Measurements from ENCODE around the gene PCDHB9. TPM values are rescaled to one million over a fixed set of nuclear protein-coding genes. Genes with fewer than 3 reads are reported as not detected.
"Not testable (repeated sequence)": the region's sequence is repeated elsewhere in the genome, so short reads cannot be mapped to it uniquely, and the experiment has no call there.

The PCDHB9 gene
- total RNA-seq, 2 donors from 2014 or later = 0.34 to 0.61 TPM

DNA sequence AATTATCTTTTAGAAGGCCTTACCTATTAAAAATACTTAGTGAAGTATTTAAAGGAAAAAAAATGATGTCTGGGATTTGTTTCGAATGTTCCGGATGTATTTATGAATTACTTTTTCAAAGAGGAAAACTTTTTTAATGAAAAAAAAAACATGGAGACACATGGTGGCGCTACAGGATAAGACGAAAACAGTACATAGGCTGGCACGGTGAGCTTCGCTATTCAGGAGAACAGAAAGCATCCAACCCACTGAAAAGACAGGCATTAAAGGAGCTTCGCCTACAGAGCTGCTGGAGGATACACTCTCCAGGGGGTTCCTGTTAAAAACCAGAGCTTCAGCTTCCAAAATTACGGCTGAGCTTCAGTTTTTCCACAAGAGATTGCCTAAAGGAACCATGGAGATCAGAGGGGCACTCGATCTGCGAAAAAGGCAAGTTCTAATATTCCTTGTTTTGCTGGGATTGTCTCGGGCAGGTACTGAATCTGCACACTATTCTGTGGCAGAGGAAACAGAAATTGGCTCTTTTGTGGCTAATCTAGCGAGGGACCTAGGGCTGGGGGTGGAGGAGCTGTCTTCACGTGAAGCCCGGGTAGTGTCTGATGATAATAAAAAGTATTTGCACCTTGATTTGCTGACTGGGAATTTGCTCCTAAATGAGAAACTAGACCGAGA is 36.3 kb downstream of the PCDHB9 start, which contains the start of gene PCDHB14:
PCDHB14 (plus strand) TSS at position 232 of the 672 bp plus-strand sequence; CDS start at position 395, 163 bp downstream.
- intact Hi-C loops (cut with DNase I, micrococcal nuclease) = no loop called here
- DNase-seq = no peak
- no peak for ATAC-seq

DNA sequence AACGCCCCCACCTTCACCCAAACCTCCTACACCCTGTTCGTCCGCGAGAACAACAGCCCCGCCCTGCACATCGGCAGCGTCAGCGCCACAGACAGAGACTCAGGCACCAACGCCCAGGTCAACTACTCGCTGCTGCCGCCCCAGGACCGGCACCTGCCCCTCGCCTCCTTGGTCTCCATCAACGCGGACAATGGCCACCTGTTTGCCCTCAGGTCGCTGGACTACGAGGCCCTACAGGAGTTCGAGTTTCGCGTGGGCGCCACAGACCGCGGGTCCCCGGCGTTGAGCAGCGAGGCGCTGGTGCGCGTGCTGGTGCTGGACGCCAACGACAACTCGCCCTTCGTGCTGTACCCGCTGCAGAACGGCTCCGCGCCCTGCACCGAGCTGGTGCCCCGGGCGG is 37.9 kb downstream of the PCDHB9 start:
- ATAC-seq; intact Hi-C loops (cut with DNase I, micrococcal nuclease): not testable (repeated sequence)

DNA sequence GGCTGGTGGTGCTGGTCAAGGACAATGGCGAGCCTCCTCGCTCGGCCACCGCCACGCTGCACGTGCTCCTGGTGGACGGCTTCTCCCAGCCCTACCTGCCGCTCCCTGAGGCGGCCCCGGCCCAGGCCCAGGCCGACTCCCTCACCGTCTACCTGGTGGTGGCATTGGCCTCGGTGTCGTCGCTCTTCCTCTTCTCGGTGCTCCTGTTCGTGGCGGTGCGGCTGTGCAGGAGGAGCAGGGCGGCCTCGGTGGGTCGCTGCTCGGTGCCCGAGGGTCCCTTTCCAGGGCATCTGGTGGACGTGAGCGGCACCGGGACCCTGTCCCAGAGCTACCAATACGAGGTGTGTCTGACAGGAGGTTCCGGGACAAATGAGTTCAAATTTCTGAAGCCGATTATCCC is 38.5 kb downstream of the PCDHB9 start:
- intact Hi-C loops (cut with DNase I, micrococcal nuclease); DNase-seq; ATAC-seq: not testable (repeated sequence)

More for the DNA sequence above, 37.9 kb downstream of the PCDHB9 start:
- not testable (repeated sequence) for DNase-seq

DNA sequence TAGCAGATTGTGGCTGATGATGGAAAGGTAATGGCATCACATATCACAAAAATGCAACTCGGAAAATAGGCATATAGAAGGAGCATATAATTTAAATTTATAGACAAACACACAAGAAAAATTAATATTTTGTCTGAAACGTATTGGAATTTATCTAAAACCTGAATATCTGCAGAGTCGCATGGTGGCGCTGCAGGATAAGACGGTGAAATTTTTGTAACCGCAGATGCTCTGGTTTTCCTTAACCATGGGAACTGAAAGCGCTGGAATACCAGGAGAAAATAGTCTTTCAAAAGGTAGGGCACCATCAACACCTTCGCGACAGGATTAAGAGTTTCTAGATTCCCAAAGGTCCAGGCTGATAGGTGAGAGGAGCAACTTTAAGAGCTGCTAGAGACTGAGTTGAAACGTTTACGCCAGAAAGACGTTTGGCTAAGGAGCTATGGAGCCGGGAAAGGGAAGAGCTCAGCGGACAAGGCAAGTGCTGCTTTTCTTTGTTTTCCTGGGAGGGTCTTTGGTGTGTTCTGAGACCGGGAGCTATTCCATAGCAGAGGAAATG is 47.2 kb downstream of the PCDHB9 start:
- DNase-seq (no peak), ATAC-seq (no peak)
- intact Hi-C loops (cut with DNase I, micrococcal nuclease) = no loop called here

DNA sequence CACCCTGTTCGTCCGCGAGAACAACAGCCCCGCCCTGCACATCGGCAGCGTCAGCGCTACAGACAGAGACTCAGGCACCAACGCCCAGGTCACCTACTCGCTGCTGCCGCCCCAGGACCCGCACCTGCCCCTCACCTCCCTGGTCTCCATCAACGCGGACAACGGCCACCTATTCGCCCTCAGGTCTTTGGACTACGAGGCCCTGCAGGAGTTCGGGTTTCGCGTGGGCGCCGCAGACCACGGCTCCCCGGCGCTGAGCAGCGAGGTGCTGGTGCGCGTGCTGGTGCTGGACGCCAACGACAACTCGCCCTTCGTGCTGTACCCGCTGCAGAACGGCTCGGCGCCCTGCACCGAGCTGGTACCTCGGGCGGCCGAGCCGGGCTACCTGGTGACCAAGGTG is 49.0 kb downstream of the PCDHB9 start:
- ATAC-seq; DNase-seq; intact Hi-C loops (cut with DNase I, micrococcal nuclease): not testable (repeated sequence)

DNA sequence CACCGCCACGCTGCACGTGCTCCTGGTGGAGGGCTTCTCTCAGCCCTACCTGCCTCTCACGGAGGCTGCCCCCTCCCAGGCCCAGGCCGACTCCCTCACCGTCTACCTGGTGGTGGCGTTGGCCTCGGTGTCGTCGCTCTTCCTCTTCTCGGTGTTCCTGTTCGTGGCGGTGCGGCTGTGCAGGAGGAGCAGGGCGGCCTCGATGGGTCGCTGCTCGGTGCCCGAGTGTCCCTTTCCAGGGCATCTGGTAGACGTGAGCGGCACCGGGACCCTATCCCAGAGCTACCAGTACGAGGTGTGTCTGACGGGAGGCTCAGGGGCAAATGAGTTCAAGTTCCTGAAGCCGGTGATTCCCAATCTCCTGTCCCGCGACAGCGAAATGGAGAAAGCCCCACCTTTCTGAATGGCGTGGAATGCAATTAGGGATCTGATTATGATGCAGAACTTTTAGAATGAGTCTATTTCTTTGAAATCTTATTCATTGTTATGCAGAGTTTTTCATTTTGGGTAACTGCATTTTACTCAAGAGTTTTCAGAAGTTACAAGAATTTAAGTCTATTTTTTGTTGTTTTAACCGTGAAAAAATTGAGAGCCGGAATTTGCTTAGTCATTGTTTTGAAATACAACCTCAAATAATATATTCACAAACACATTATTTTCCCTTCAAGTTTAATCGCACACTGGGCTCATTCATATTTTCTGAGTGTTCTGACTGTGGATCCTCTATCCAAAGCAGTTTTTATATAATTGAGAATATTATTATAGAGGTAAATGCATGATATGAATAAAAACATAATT is 49.8 kb downstream of the PCDHB9 start:
- intact Hi-C loops (cut with DNase I, micrococcal nuclease) = no loop called here
- DNase-seq (no peak), ATAC-seq (no peak)

Other genes starting within 250 kb of the PCDHB9 start
- gene PCDHAC2, start 220.7 kb upstream of the PCDHB9 start, total RNA-seq = under 1 TPM; 0.47 to 0.58 TPM
- not detected for gene PCDHB1, start 135.8 kb upstream of the PCDHB9 start, total RNA-seq
- 1 to 10 TPM; 1.1 to 1.2 TPM for gene PCDHB2, start 92.5 kb upstream of the PCDHB9 start, total RNA-seq
- gene PCDHB3, start 86.7 kb upstream of the PCDHB9 start, total RNA-seq = 1 to 10 TPM in 1 of 2 donors, under 1 TPM in 1; 0.73 to 1.4 TPM
- under 1 TPM; 0.46 to 0.81 TPM for gene PCDHB4, start 65.3 kb upstream of the PCDHB9 start, total RNA-seq
- under 1 TPM; 0.31 to 0.56 TPM for gene PCDHB5, start 52.0 kb upstream of the PCDHB9 start, total RNA-seq
- under 1 TPM in 1 of 2 donors, not detected in 1; 0.11 TPM for gene PCDHB6, start 37.1 kb upstream of the PCDHB9 start, total RNA-seq
- gene PCDHB7, start 14.5 kb upstream of the PCDHB9 start, total RNA-seq = under 1 TPM; 0.12 to 0.34 TPM
- gene PCDHB8, start 9.4 kb upstream of the PCDHB9 start, total RNA-seq = under 1 TPM; 0.59 to 0.67 TPM
- gene PCDHB16, start 4.8 kb upstream of the PCDHB9 start, total RNA-seq = 1 to 10 TPM in 1 of 2 donors, under 1 TPM in 1; 0.34 to 1.2 TPM
- under 1 TPM; 0.40 to 0.56 TPM for gene PCDHB10, start 5.2 kb downstream of the PCDHB9 start, total RNA-seq
- gene PCDHB11, start 12.5 kb downstream of the PCDHB9 start, total RNA-seq = 1 to 10 TPM in 1 of 2 donors, under 1 TPM in 1; 0.82 to 1.4 TPM
- gene PCDHB12, start 21.6 kb downstream of the PCDHB9 start, total RNA-seq = under 1 TPM; 0.24 to 0.42 TPM
- 1 to 10 TPM; 1.3 to 2.0 TPM for gene PCDHB13, start 26.8 kb downstream of the PCDHB9 start, total RNA-seq
- gene PCDHB14, start 36.2 kb downstream of the PCDHB9 start, total RNA-seq = 1 to 10 TPM; 1.2 to 1.7 TPM
- 1 to 10 TPM in 1 of 2 donors, under 1 TPM in 1; 0.49 to 1.1 TPM for gene PCDHB15, start 58.2 kb downstream of the PCDHB9 start, total RNA-seq
- 1 to 10 TPM in 1 of 2 donors, under 1 TPM in 1; 0.95 to 1.4 TPM for gene SLC25A2, start 116.9 kb downstream of the PCDHB9 start, total RNA-seq
- gene TAF7, start 133.6 kb downstream of the PCDHB9 start, total RNA-seq = 10 to 100 TPM; 52.3 to 66.1 TPM
- gene PCDHGA1, start 143.4 kb downstream of the PCDHB9 start, total RNA-seq = under 1 TPM; 0.31 TPM
- gene PCDHGA2, start 151.6 kb downstream of the PCDHB9 start, total RNA-seq = under 1 TPM; 0.31 to 0.75 TPM
- under 1 TPM; 0.21 to 0.39 TPM for gene PCDHGA3, start 156.7 kb downstream of the PCDHB9 start, total RNA-seq
- gene PCDHGB1, start 162.9 kb downstream of the PCDHB9 start, total RNA-seq = 1 to 10 TPM in 1 of 2 donors, under 1 TPM in 1; 0.79 to 1.1 TPM
- gene PCDHGA4, start 167.9 kb downstream of the PCDHB9 start, total RNA-seq = under 1 TPM; 0.37 to 0.84 TPM
- 1 to 10 TPM; 1.6 to 1.7 TPM for gene PCDHGB2, start 172.8 kb downstream of the PCDHB9 start, total RNA-seq
- gene PCDHGA5, start 177.0 kb downstream of the PCDHB9 start, total RNA-seq = 1 to 10 TPM in 1 of 2 donors, under 1 TPM in 1; 0.70 to 1.5 TPM
- gene PCDHGB3, start 183.1 kb downstream of the PCDHB9 start, total RNA-seq = 1 to 10 TPM in 1 of 2 donors, under 1 TPM in 1; 0.98 to 1.5 TPM
- 1 to 10 TPM; 1.6 to 2.0 TPM for gene PCDHGA6, start 186.7 kb downstream of the PCDHB9 start, total RNA-seq
- gene PCDHGA7, start 195.6 kb downstream of the PCDHB9 start, total RNA-seq = 1 to 10 TPM; 1.3 to 1.5 TPM
- gene PCDHGB4, start 200.5 kb downstream of the PCDHB9 start, total RNA-seq = 1 to 10 TPM in 1 of 2 donors, under 1 TPM in 1; 0.98 to 1.3 TPM
- gene PCDHGA8, start 205.5 kb downstream of the PCDHB9 start, total RNA-seq = under 1 TPM; 0.73 to 0.82 TPM
- gene PCDHGB5, start 210.8 kb downstream of the PCDHB9 start, total RNA-seq = 1 to 10 TPM; 3.4 to 4.0 TPM
- 1 to 10 TPM; 1.6 to 2.6 TPM for gene PCDHGA9, start 215.6 kb downstream of the PCDHB9 start, total RNA-seq
- gene PCDHGB6, start 220.9 kb downstream of the PCDHB9 start, total RNA-seq = 1 to 10 TPM; 1.9 to 2.2 TPM
- 1 to 10 TPM; 2.8 to 5.3 TPM for gene PCDHGA10, start 225.8 kb downstream of the PCDHB9 start, total RNA-seq
- gene PCDHGB7, start 230.5 kb downstream of the PCDHB9 start, total RNA-seq = 1 to 10 TPM; 3.0 to 4.2 TPM
- gene PCDHGA11, start 233.9 kb downstream of the PCDHB9 start, total RNA-seq = 1 to 10 TPM; 1.3 to 2.2 TPM
- 1 to 10 TPM; 1.8 to 2.0 TPM for gene PCDHGA12, start 243.3 kb downstream of the PCDHB9 start, total RNA-seq

Measured in left colon (tissue), 2 donors.